ENCODE results near the gene MPG.

Gene MPG

DNA sequence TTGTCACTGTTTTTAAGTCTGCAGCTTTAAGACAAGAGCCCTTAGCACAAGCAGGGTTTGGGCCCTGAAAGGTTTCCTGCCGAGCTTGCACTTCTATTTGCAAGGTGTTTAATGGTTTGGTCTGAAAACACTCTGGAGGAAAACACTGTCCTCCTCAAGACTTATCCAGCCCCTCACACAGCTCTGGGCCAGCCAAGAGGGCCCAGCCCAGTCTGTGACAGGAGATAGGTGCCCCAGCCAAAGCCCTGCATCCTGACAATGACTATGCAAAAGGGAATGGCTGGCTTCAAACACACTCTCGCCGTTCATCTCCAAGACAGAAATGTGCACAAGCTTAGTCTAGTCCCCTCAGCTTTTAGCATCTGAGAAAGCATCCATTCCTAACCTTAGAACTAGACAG lies 26.9 kb downstream of the MPG start:
- H3K36me3 ChIP-seq (ENCODE audit: control insufficient read depth, insufficient read depth, low read length): peaks cover 21% of the 10 kb centered on the region
- H3K4me3 ChIP-seq (ENCODE audit: low read depth, low read length): no peak overlapping the region
- H3K27ac ChIP-seq (ENCODE audit: low read depth, low read length): no peak overlapping the region
- H3K9me3 ChIP-seq (ENCODE audit: control insufficient read depth, insufficient read depth, low read length): no peaks in the 10 kb centered on the region
- H3K27me3 ChIP-seq (ENCODE audit: control insufficient read depth, insufficient read depth, low read length): no peaks in the 10 kb centered on the region
- H3K9ac ChIP-seq (ENCODE audit: low read depth, low read length): no peak overlapping the region
- peaks cover 4% of the 10 kb centered on the region; the same call in 1 of the 2 replicates for H3K4me1 ChIP-seq (ENCODE audit: control insufficient read depth, insufficient read depth, low read length)

DNA sequence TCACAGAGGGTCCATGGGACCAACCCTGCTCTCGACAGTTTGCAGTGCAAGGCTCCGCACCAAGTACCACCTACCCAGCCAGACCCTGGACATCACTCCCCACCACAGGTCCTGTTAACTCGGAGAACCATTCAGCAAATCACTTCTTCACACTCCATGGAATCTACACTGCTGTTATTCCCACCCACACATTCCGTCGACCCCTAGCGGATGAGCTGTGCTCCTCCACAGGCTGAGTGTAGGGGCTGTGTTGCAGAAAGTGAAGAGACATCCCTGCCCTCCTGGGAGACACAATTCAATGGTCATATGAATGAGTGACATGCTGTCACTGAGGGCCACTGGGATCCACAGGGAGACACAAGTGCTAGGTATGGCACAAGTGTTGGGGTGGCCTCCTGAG lies 27.5 kb downstream of the MPG start:
- Histone ChIP-seq H3K4me1 (ENCODE audit: control insufficient read depth, insufficient read depth, low read length) (peaks cover 4% of the 10 kb centered on the region; the same call in 1 of the 2 replicates), H3K9me3 (ENCODE audit: control insufficient read depth, insufficient read depth, low read length) (no peaks in the 10 kb centered on the region), H3K27me3 (ENCODE audit: control insufficient read depth, insufficient read depth, low read length) (no peaks in the 10 kb centered on the region), H3K36me3 (ENCODE audit: control insufficient read depth, insufficient read depth, low read length) (peaks cover 22% of the 10 kb centered on the region), H3K4me3 (ENCODE audit: low read depth, low read length) (no peak overlapping the region), H3K9ac (ENCODE audit: low read depth, low read length) (no peak overlapping the region), H3K27ac (ENCODE audit: low read depth, low read length) (no peak overlapping the region)

DNA sequence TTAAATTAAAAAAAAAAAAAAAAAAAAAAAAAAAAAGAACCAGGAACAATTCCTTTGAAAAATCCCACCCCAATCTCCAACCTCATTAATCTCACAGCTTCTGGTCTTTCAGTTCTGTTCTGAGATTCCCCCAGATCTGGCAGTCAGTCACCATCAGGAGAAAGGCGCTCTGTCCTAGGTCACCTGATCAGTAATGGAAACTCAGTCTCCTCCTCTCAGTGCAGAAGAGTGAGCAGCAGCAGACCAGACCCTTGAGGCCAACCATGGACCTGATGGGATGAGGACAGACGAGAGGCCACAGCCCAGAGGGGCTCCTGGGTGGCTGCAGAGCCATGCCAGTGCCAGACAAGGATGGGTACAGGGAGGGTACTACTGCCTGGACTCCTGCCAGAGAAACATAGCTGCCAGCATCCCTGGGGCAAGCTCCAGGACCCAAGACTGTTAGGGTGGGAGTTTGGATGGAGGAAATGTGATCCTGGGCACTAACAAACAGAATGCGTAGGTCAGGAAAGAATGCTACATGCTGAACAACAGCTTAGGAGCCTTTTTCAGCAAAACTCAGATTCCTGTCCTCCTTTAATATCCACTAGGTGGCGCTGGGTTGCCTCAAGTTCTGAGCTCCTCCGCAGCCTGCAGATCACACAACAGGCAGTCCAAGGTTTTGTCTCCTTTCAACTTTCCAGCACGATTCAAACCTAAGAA lies 28.7 kb downstream of the MPG start:
- no peaks in the 10 kb centered on the region for H3K27me3 ChIP-seq (ENCODE audit: control insufficient read depth, insufficient read depth, low read length)
- H3K27ac ChIP-seq (ENCODE audit: low read depth, low read length): peak overlapping the region; percentile 6
- no peaks in the 10 kb centered on the region for H3K9me3 ChIP-seq (ENCODE audit: control insufficient read depth, insufficient read depth, low read length)
- peaks cover 27% of the 10 kb centered on the region for H3K36me3 ChIP-seq (ENCODE audit: control insufficient read depth, insufficient read depth, low read length)
- H3K9ac ChIP-seq (ENCODE audit: low read depth, low read length): no peak overlapping the region
- H3K4me1 ChIP-seq (ENCODE audit: control insufficient read depth, insufficient read depth, low read length): peaks cover 4% of the 10 kb centered on the region; the same call in 1 of the 2 replicates
- H3K4me3 ChIP-seq (ENCODE audit: low read depth, low read length): no peak overlapping the region

- H3K4me3 ChIP-seq (ENCODE audit: low read depth, low read length): no peak overlapping the region
- H3K9ac ChIP-seq (ENCODE audit: low read depth, low read length): no peak overlapping the region
- peaks cover 4% of the 10 kb centered on the region; the same call in 1 of the 2 replicates for H3K4me1 ChIP-seq (ENCODE audit: control insufficient read depth, insufficient read depth, low read length)
- no peaks in the 10 kb centered on the region for H3K9me3 ChIP-seq (ENCODE audit: control insufficient read depth, insufficient read depth, low read length)
- H3K36me3 ChIP-seq (ENCODE audit: control insufficient read depth, insufficient read depth, low read length): peaks cover 44% of the 10 kb centered on the region
- no peaks in the 10 kb centered on the region for H3K27me3 ChIP-seq (ENCODE audit: control insufficient read depth, insufficient read depth, low read length)
- no peak overlapping the region for H3K27ac ChIP-seq (ENCODE audit: low read depth, low read length)
These were observed 34.3 kb downstream of the MPG start for GRCh38 chr16:112153-112840.

- Histone ChIP-seq H3K9me3 (ENCODE audit: control insufficient read depth, insufficient read depth, low read length) (no peaks in the 10 kb centered on the region), H3K27me3 (ENCODE audit: control insufficient read depth, insufficient read depth, low read length) (no peaks in the 10 kb centered on the region), H3K9ac (ENCODE audit: low read depth, low read length) (no peak overlapping the region), H3K36me3 (ENCODE audit: control insufficient read depth, insufficient read depth, low read length) (peaks cover 41% of the 10 kb centered on the region), H3K27ac (ENCODE audit: low read depth, low read length) (no peak overlapping the region), H3K4me1 (ENCODE audit: control insufficient read depth, insufficient read depth, low read length) (peaks cover 7% of the 10 kb centered on the region; the same call in 1 of the 2 replicates), H3K4me3 (ENCODE audit: low read depth, low read length) (no peak overlapping the region)
These were observed 36.3 kb downstream of the MPG start for GRCh38 chr16:114327-114726.

- Histone ChIP-seq H3K27ac (ENCODE audit: low read depth, low read length) (no peak overlapping the region), H3K27me3 (ENCODE audit: control insufficient read depth, insufficient read depth, low read length) (no peaks in the 10 kb centered on the region), H3K9me3 (ENCODE audit: control insufficient read depth, insufficient read depth, low read length) (no peaks in the 10 kb centered on the region), H3K9ac (ENCODE audit: low read depth, low read length) (no peak overlapping the region), H3K36me3 (ENCODE audit: control insufficient read depth, insufficient read depth, low read length) (peaks cover 34% of the 10 kb centered on the region), H3K4me3 (ENCODE audit: low read depth, low read length) (no peak overlapping the region), H3K4me1 (ENCODE audit: control insufficient read depth, insufficient read depth, low read length) (peaks cover 7% of the 10 kb centered on the region; the same call in 1 of the 2 replicates)
These were observed 38.0 kb downstream of the MPG start for GRCh38 chr16:116015-116414.

DNA sequence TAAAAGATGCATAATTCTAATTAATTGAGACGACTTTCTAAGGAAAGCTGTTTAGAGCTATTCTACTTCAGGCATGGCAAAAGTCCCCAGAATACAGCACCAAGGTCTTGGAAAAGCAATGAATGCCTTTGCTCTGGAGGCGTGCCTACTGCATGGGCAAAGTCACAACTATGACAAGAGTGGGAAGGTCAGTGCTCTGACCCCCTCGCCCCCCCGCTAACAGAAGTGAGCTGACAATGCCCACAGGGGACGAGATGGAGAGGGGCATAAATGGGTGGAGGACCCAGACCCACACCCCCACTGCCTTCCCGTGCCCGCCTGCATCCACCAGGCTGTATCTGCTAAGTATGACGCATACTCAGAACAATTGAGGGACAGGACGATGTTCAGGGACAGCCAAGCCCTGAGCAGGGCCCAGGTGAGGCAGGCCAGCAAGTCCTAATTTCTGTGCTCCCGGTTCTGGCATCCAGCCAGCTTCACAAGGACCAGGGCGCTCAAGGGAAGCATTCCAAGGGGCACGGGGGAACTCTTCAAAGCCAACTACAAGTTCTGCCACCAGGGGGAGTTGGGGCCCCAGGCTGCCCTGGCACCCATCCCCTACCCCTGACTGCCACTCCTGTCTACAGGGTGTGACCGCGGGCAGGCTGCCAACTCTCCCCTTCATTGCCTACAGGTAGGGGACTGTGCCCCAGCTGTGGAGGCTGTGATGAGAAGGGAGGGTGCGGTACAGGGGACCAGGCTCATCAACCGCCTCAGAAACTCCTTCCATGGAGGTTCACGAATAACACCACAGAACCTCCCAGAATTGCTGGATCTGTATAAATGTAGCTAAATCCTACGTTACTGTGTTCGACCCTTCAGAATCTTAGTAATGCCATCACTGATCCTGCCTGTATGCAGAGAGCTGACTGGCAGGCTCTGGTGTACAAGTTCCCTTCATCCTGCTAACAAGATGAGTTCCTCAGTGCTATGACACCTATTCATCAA lies 39.6 kb downstream of the MPG start:
- H3K36me3 ChIP-seq (ENCODE audit: control insufficient read depth, insufficient read depth, low read length): peaks cover 23% of the 10 kb centered on the region; the same call in 1 of the 2 replicates
- H3K4me3 ChIP-seq (ENCODE audit: low read depth, low read length): no peak overlapping the region
- H3K27ac ChIP-seq (ENCODE audit: low read depth, low read length): no peak overlapping the region
- no peaks in the 10 kb centered on the region for H3K27me3 ChIP-seq (ENCODE audit: control insufficient read depth, insufficient read depth, low read length)
- H3K9ac ChIP-seq (ENCODE audit: low read depth, low read length): no peak overlapping the region
- no peaks in the 10 kb centered on the region for H3K9me3 ChIP-seq (ENCODE audit: control insufficient read depth, insufficient read depth, low read length)
- H3K4me1 ChIP-seq (ENCODE audit: control insufficient read depth, insufficient read depth, low read length): peaks cover 7% of the 10 kb centered on the region; the same call in 1 of the 2 replicates

GRCh38 chr16:118857-119256 lies 40.8 kb downstream of the MPG start:
- Histone ChIP-seq H3K4me3 (ENCODE audit: low read depth, low read length) (no peak overlapping the region), H3K9me3 (ENCODE audit: control insufficient read depth, insufficient read depth, low read length) (no peaks in the 10 kb centered on the region), H3K9ac (ENCODE audit: low read depth, low read length) (no peak overlapping the region), H3K27me3 (ENCODE audit: control insufficient read depth, insufficient read depth, low read length) (no peaks in the 10 kb centered on the region), H3K4me1 (ENCODE audit: control insufficient read depth, insufficient read depth, low read length) (0 out of 2 replicates have a peak, but pooled peaks cover 3% of the 10 kb centered on the region), H3K27ac (ENCODE audit: low read depth, low read length) (no peak overlapping the region), H3K36me3 (ENCODE audit: control insufficient read depth, insufficient read depth, low read length) (peaks cover 23% of the 10 kb centered on the region; the same call in 1 of the 2 replicates)

GRCh38 chr16:119295-119694 lies 41.3 kb downstream of the MPG start:
- Histone ChIP-seq H3K27ac (ENCODE audit: low read depth, low read length) (no peak overlapping the region), H3K9ac (ENCODE audit: low read depth, low read length) (no peak overlapping the region), H3K27me3 (ENCODE audit: control insufficient read depth, insufficient read depth, low read length) (no peaks in the 10 kb centered on the region), H3K4me3 (ENCODE audit: low read depth, low read length) (no peak overlapping the region), H3K4me1 (ENCODE audit: control insufficient read depth, insufficient read depth, low read length) (0 out of 2 replicates have a peak, but pooled peaks cover 3% of the 10 kb centered on the region), H3K9me3 (ENCODE audit: control insufficient read depth, insufficient read depth, low read length) (no peaks in the 10 kb centered on the region), H3K36me3 (ENCODE audit: control insufficient read depth, insufficient read depth, low read length) (peaks cover 20% of the 10 kb centered on the region; the same call in 1 of the 2 replicates)

- H3K4me3 ChIP-seq (ENCODE audit: low read depth, low read length): no peak overlapping the region
- no peaks in the 10 kb centered on the region for H3K9me3 ChIP-seq (ENCODE audit: control insufficient read depth, insufficient read depth, low read length)
- no peaks in the 10 kb centered on the region for H3K27me3 ChIP-seq (ENCODE audit: control insufficient read depth, insufficient read depth, low read length)
- H3K9ac ChIP-seq (ENCODE audit: low read depth, low read length): no peak overlapping the region
- peaks cover 16% of the 10 kb centered on the region; the same call in 1 of the 2 replicates for H3K36me3 ChIP-seq (ENCODE audit: control insufficient read depth, insufficient read depth, low read length)
- H3K4me1 ChIP-seq (ENCODE audit: control insufficient read depth, insufficient read depth, low read length): 0 out of 2 replicates have a peak, but pooled peaks cover 3% of the 10 kb centered on the region
- no peak overlapping the region for H3K27ac ChIP-seq (ENCODE audit: low read depth, low read length)
These were observed 41.9 kb downstream of the MPG start for GRCh38 chr16:119835-120491.
